KMS-11 (cell line): Measurements from ENCODE around the gene AGAP1.

Experiments used
- H2AFZ ChIP-seq: fragments of 200-600 bp; sonication (generic); 2 replicates; pipeline ENCODE4 v1.6.1; 2016; ENCODE audit warnings: antibody characterized with exemption, mixed run types, low read depth
- H3K27ac ChIP-seq: fragments of 200-600 bp; sonication (generic); 2 replicates; pipeline ENCODE4 v1.6.1; 2016; ENCODE audit warnings: mild to moderate bottlenecking, mixed run types
- H3K27me3 ChIP-seq: fragments of 200-600 bp; sonication (generic); 2 replicates; pipeline ENCODE4 v1.6.1; 2017; ENCODE audit warnings: mild to moderate bottlenecking, low read depth, mixed run types, moderate library complexity; ENCODE audit not compliant: insufficient read depth
- H3K36me3 ChIP-seq: fragments of 200-600 bp; sonication (generic); 2 replicates; pipeline ENCODE4 v1.6.1; 2017; ENCODE audit warnings: mild to moderate bottlenecking, mixed run types; ENCODE audit not compliant: insufficient read depth
- H3K4me1 ChIP-seq: fragments of 200-600 bp; sonication (generic); 2 replicates; pipeline ENCODE4 v1.6.1; 2016; ENCODE audit warnings: mild to moderate bottlenecking, low read depth, mixed run types; ENCODE audit not compliant: poor library complexity, severe bottlenecking
- H3K4me2 ChIP-seq: fragments of 200-600 bp; sonication (generic); 2 replicates; pipeline ENCODE4 v1.7.0; 2016; ENCODE audit warnings: mild to moderate bottlenecking, mixed run types
- H3K4me3 ChIP-seq: fragments of 200-600 bp; sonication (generic); IDR thresholded peaks from 2 replicates; pipeline ENCODE4 v1.6.1; 2017; ENCODE audit warnings: low read depth, low read length, mixed read lengths; ENCODE audit not compliant: insufficient read depth
- H3K79me2 ChIP-seq: fragments of 200-600 bp; sonication (generic); 2 replicates; pipeline ENCODE4 v1.6.1; 2016; ENCODE audit warnings: low read depth, mixed run types; ENCODE audit not compliant: insufficient read depth
- H3K9ac ChIP-seq: fragments of 200-600 bp; sonication (generic); 2 replicates; pipeline ENCODE4 v1.6.1; 2016; ENCODE audit warnings: mild to moderate bottlenecking, mixed run types
- H4K20me1 ChIP-seq: fragments of 200-600 bp; sonication (generic); 2 replicates; pipeline ENCODE4 v1.6.1; 2016; ENCODE audit warnings: mild to moderate bottlenecking, mixed run types; ENCODE audit not compliant: insufficient read depth
- TF ChIP-seq, protein P1 (sequence below): fragments of 200-600 bp; sonication (generic); conservative IDR thresholded peaks from 2 replicates; pipeline ENCODE4 v1.6.1; 2017; ENCODE audit warnings: low read depth, mild to moderate bottlenecking, antibody characterized with exemption, low read length, moderate library complexity, mixed read lengths

AGAP1 gene

GRCh38 chr2:236177604-236177966, 683.7 kb downstream of the AGAP1 start:
- Histone ChIP-seq H3K36me3 (no peaks in the 10 kb centered on the region), H3K27ac (no peak overlapping the region), H3K27me3 (no peaks in the 10 kb centered on the region), H3K9ac (no peak overlapping the region), H3K79me2 (no peaks in the 10 kb centered on the region), H3K4me3 (no peak overlapping the region), H3K4me2 (peak overlapping the region; percentile 53), H3K4me1 (no peaks in the 10 kb centered on the region), H2AFZ (peak overlapping the region; percentile 75), H4K20me1 (no peaks in the 10 kb centered on the region)
- TF ChIP-seq, protein P1, sequence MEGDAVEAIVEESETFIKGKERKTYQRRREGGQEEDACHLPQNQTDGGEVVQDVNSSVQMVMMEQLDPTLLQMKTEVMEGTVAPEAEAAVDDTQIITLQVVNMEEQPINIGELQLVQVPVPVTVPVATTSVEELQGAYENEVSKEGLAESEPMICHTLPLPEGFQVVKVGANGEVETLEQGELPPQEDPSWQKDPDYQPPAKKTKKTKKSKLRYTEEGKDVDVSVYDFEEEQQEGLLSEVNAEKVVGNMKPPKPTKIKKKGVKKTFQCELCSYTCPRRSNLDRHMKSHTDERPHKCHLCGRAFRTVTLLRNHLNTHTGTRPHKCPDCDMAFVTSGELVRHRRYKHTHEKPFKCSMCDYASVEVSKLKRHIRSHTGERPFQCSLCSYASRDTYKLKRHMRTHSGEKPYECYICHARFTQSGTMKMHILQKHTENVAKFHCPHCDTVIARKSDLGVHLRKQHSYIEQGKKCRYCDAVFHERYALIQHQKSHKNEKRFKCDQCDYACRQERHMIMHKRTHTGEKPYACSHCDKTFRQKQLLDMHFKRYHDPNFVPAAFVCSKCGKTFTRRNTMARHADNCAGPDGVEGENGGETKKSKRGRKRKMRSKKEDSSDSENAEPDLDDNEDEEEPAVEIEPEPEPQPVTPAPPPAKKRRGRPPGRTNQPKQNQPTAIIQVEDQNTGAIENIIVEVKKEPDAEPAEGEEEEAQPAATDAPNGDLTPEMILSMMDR = no peak

DNA sequence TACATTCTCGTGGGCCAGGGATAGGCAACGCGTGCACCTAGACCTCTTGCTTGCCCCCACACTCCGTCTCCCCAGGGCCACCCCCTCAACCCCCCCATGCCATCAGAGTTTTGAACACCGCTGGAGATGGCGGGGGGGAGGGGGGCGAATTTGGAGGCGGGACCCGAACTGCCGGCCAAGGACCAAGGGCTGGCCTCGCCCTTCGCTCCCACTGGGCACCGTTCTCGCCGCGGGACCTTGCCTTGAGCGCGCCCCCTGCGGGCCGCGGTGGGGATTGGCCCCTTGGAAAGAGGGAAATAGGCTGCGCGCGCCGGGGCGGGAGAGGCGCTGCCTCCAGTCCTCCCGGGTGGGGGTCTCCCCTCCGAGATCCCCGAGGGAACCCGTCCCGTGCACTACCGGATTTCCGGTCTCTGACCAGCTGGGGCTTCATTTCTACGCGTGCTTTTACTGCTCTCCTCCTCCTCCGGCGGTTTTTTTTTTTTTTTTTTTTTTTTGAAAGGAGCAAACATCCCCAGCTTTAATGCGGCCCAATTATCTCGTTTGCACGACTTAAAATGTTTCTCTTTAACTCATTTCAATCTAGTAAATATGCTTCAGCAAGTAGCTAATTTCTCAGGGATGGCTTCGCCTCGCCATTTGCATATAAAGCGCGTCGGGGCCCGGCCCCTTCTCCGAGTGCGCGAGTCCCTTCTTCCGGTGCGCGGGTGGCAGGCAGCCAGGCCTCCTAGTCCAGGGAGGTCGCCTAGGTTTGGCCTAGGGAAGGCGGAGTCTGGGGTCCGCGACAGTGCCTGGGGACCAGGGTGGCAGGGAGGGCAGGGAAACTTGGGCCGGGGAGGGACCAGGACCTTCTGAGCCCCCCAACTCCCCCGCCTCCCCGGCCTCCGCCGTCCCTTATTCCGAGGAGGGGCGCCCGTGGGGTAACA, 684.4 kb downstream of the AGAP1 start:
- Histone ChIP-seq H3K4me1 (no peaks in the 10 kb centered on the region), H3K4me2 (peak overlapping the region; percentile 53), H3K27ac (no peak overlapping the region), H3K36me3 (no peaks in the 10 kb centered on the region), H3K4me3 (peak overlapping the region; percentile 71), H2AFZ (peak overlapping the region; percentile 75), H3K79me2 (no peaks in the 10 kb centered on the region), H4K20me1 (no peaks in the 10 kb centered on the region), H3K27me3 (no peaks in the 10 kb centered on the region), H3K9ac (no peak overlapping the region)
- TF ChIP-seq, protein P1 = peak; percentile 82

- no peaks in the 10 kb centered on the region for H3K36me3 ChIP-seq
- peak overlapping the region; percentile 53; the same call in 1 of the 2 replicates for H3K4me2 ChIP-seq
- no peaks in the 10 kb centered on the region for H3K27me3 ChIP-seq
- H4K20me1 ChIP-seq = no peaks in the 10 kb centered on the region
- H2AFZ ChIP-seq = peak overlapping the region; percentile 75; the same call in 1 of the 2 replicates
- no peak overlapping the region for H3K9ac ChIP-seq
- no peaks in the 10 kb centered on the region for H3K79me2 ChIP-seq
- H3K4me3 ChIP-seq = no peak overlapping the region
- TF ChIP-seq, protein P1 = no peak
- no peak overlapping the region for H3K27ac ChIP-seq
- no peaks in the 10 kb centered on the region for H3K4me1 ChIP-seq
Measured at GRCh38 chr2:236178890-236179235, 685.0 kb downstream of the AGAP1 start.

GRCh38 chr2:236179236-236180075, 685.6 kb downstream of the AGAP1 start:
- no peaks in the 10 kb centered on the region for H3K79me2 ChIP-seq
- TF ChIP-seq, protein P1 = no peak
- no peak overlapping the region for H3K4me3 ChIP-seq
- H3K4me2 ChIP-seq = no peak overlapping the region
- H3K27ac ChIP-seq = no peak overlapping the region
- no peak overlapping the region for H3K9ac ChIP-seq
- no peaks in the 10 kb centered on the region for H3K4me1 ChIP-seq
- no peaks in the 10 kb centered on the region for H3K27me3 ChIP-seq
- no peaks in the 10 kb centered on the region for H4K20me1 ChIP-seq
- H3K36me3 ChIP-seq = no peaks in the 10 kb centered on the region
- H2AFZ ChIP-seq = no peak overlapping the region
